ENCODE measurements around the gene TMEM178B. TPM values are rescaled to one million over a fixed set of nuclear protein-coding genes. Genes with fewer than 3 reads are reported as not detected.

The TMEM178B gene
- total RNA-seq, 6 experiments from 2014 or later: under 0.01 to 0.53 (median 0.13) TPM; not detected in 2

GRCh38 chr7:141342621-141343408 is 269.0 kb downstream of the TMEM178B start:
- intact Hi-C loops (cut with DNase I): no loop called here
- 73% methylated on average over 13 of the region's 16 CpGs for WGBS (ENCODE audit: insufficient coverage, low coverage, low lambda C conversion rate, missing lambda C conversion rate)
- Histone ChIP-seq H3K4me3 (no peak overlapping the region), H3K27ac (no peak overlapping the region), H3K36me3 (no peaks in the 10 kb centered on the region), H3K4me1 (no peaks in the 10 kb centered on the region), H3K27me3 (no peaks in the 10 kb centered on the region), H3K9me3 (no peaks in the 10 kb centered on the region)
- no peak for DNase-seq
- TF ChIP-seq POLR2A (IDR thresholded peaks at IDR 0.05) (no peak), CTCF (IDR thresholded peaks at IDR 0.05) (no peak)
- no peak for ATAC-seq

DNA sequence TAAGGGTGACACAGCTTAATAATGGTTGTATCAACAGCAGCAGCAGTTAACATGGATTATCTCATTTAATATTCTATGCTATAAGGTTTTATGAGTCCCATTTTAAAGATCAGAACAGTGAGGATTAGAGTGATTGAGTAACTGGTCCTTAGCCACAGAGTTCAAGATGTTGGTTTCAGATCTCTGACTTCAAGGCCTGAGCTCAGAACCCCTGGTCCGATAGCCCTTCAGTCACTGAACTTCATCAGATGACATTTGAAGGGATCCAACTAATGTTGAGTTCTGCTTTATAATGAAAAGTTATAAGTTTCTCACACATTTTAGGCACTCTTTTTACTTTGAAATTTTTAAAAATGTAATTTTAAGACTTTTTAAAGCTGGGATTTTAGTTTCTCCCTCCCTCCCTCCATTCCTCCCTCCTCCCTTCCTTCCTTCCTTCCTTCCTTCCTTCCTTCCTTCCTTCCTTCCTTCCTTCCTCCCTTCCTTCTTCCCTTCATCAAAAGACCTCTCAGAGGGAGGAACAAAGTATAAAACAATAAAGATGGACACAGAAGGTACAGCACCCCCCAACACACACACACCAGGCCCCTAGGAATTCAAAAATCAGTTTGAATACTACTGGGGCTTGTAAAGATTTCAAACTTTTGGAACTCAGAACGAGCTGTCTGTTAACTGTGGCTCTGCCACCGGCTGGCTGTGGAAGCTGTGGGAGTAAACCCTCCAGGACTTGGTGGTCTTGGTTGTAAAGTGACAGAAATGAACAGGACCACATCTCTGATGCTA is 270.5 kb downstream of the TMEM178B start:
- TF ChIP-seq POLR2A (IDR thresholded peaks at IDR 0.05) (no peak), CTCF (IDR thresholded peaks at IDR 0.05) (no peak)
- WGBS (ENCODE audit: insufficient coverage, low coverage, low lambda C conversion rate, missing lambda C conversion rate): 67% methylated on average over 3 of the region's 3 CpGs
- no peak overlapping the region for H3K4me3 ChIP-seq
- H3K4me1 ChIP-seq: no peaks in the 10 kb centered on the region
- no peak overlapping the region for H3K27ac ChIP-seq
- no peak for DNase-seq
- H3K9me3 ChIP-seq: no peaks in the 10 kb centered on the region
- no peak for ATAC-seq
- no peaks in the 10 kb centered on the region for H3K36me3 ChIP-seq
- H3K27me3 ChIP-seq: no peaks in the 10 kb centered on the region
- intact Hi-C loops (cut with DNase I): no loop called here

GRCh38 chr7:141348728-141349127 is 274.9 kb downstream of the TMEM178B start:
- WGBS (ENCODE audit: insufficient coverage, low coverage, low lambda C conversion rate, missing lambda C conversion rate): 61% methylated on average over 7 of the region's 7 CpGs
- TF ChIP-seq POLR2A (IDR thresholded peaks at IDR 0.05) (no peak), CTCF (IDR thresholded peaks at IDR 0.05) (no peak)
- Histone ChIP-seq H3K27ac (no peak overlapping the region), H3K27me3 (no peaks in the 10 kb centered on the region), H3K9me3 (no peaks in the 10 kb centered on the region), H3K36me3 (no peaks in the 10 kb centered on the region), H3K4me1 (no peaks in the 10 kb centered on the region), H3K4me3 (no peak overlapping the region)
- ATAC-seq (no peak), DNase-seq (no peak)
- intact Hi-C loops (cut with DNase I): no loop called here

DNA sequence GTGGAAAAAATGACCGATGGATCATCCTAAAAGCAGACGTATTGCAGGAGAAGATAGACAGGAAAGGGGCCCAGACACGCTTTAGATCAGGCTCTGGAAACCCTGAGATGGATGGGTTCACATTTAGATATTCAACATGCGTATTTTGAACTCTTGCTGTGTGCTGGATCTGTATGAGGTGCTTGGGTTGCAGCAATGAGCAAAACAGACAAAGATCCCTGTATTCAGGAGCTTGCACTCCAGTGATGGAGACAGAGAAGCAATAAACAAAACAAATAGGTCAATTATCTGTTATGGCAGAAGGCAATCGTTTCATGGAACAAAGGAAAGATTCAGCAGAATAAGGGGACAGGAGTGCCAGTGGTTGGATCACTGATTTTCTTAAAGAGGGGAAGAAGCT is 275.5 kb downstream of the TMEM178B start:
- no peak overlapping the region for H3K4me3 ChIP-seq
- WGBS (ENCODE audit: insufficient coverage, low coverage, low lambda C conversion rate, missing lambda C conversion rate): 64% methylated on average over 5 of the region's 5 CpGs
- DNase-seq (no peak), ATAC-seq (no peak)
- H3K27me3 ChIP-seq: no peaks in the 10 kb centered on the region
- no peak overlapping the region for H3K27ac ChIP-seq
- H3K36me3 ChIP-seq: no peaks in the 10 kb centered on the region
- intact Hi-C loops (cut with DNase I): no loop called here
- H3K9me3 ChIP-seq: no peaks in the 10 kb centered on the region
- no peaks in the 10 kb centered on the region for H3K4me1 ChIP-seq
- no peak for TF ChIP-seq POLR2A (IDR thresholded peaks at IDR 0.05)
- TF ChIP-seq CTCF (IDR thresholded peaks at IDR 0.05): no peak

Measured in right lobe of liver (tissue), 6 donors.